Kidney glomerular epithelial cell (primary cell): Measurements from ENCODE around the gene UQCR10.
A peak's percentile ranks its signal among the peaks of the same experiment; 100 is the strongest.

Experiments used
- DNase-seq: peaks from one replicate; lab custom pipeline; 2025; lab: John Stamatoyannopoulos, UW

Gene UQCR10

GRCh38 chr22:29767171-29768051 is at the start of gene UQCR10:
TSS of gene UQCR10 (plus strand) at chr22:29767369. CDS start at chr22:29767399, 30 bp downstream.
- DNase-seq: peak; percentile 98

- no peak for DNase-seq
Observed at GRCh38 chr22:29717789-29718188, 49.4 kb upstream of the UQCR10 start.

GRCh38 chr22:29718949-29719898 is 47.9 kb upstream of the UQCR10 start:
- no peak for DNase-seq

- no peak for DNase-seq
Observed at GRCh38 chr22:29719899-29720645, 47.1 kb upstream of the UQCR10 start, which contains the start of gene CABP7. TSS of gene CABP7 (plus strand) at chr22:29720003. CDS start at chr22:29720425, 422 bp downstream.

- no peak for DNase-seq
Observed at GRCh38 chr22:29720811-29721323, 46.3 kb upstream of the UQCR10 start.

- DNase-seq: no peak
Observed at GRCh38 chr22:29722151-29722550, 45.0 kb upstream of the UQCR10 start.

GRCh38 chr22:29722587-29722986 is 44.6 kb upstream of the UQCR10 start:
- no peak for DNase-seq

GRCh38 chr22:29723766-29724165 is 43.4 kb upstream of the UQCR10 start:
- DNase-seq: no peak

- no peak for DNase-seq
Observed at GRCh38 chr22:29724843-29725242, 42.3 kb upstream of the UQCR10 start.

GRCh38 chr22:29726106-29726505 is 41.1 kb upstream of the UQCR10 start:
- DNase-seq: no peak

- DNase-seq: no peak
Observed at GRCh38 chr22:29726512-29727130, 40.5 kb upstream of the UQCR10 start.

GRCh38 chr22:29727131-29727523 is 40.0 kb upstream of the UQCR10 start:
- no peak for DNase-seq

- DNase-seq: no peak
Observed at GRCh38 chr22:29729161-29729560, 38.0 kb upstream of the UQCR10 start.

GRCh38 chr22:29731058-29731850 is 35.9 kb upstream of the UQCR10 start:
- DNase-seq: no peak

GRCh38 chr22:29732883-29733282 is 34.3 kb upstream of the UQCR10 start:
- DNase-seq: no peak

- DNase-seq: peak; percentile 38
Observed at GRCh38 chr22:29733362-29734201, 33.6 kb upstream of the UQCR10 start.

GRCh38 chr22:29734406-29734805 is 32.8 kb upstream of the UQCR10 start:
- no peak for DNase-seq

GRCh38 chr22:29734838-29735237 is 32.3 kb upstream of the UQCR10 start:
- no peak for DNase-seq

- DNase-seq: no peak
Observed at GRCh38 chr22:29735416-29735815, 31.8 kb upstream of the UQCR10 start.
